ENCODE measurements around the gene PSMB5.

PSMB5 gene

DNA sequence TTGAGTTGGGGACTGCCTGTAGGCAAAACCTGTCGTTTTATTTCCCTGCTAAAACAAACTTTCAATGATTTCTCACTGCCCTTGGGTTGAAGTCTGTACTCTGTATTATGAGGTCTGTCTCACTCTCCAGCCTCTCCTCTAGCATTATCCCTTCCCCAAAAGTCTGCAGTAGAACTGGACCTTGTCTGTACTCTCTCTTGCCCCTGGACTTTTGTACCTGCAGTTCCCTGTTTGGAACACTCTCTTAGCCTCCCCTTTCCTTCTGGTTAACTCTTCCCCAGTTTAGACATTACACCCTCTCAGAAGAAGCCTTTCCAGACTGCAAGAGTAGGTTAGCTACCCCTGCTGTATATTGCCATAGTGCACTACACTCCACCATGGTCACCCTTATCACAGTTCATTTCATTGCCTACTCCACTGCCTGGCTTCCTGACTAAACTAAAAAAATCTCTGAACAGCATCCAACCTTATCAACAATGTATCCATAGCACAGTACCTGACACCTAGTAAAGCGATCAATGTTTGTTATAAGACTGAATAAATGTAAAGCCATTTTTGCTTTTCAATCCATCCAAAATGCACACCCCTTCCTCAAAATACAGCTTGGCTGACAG lies 48.7 kb downstream of the PSMB5 start:
- DNase-seq: no peak

DNA sequence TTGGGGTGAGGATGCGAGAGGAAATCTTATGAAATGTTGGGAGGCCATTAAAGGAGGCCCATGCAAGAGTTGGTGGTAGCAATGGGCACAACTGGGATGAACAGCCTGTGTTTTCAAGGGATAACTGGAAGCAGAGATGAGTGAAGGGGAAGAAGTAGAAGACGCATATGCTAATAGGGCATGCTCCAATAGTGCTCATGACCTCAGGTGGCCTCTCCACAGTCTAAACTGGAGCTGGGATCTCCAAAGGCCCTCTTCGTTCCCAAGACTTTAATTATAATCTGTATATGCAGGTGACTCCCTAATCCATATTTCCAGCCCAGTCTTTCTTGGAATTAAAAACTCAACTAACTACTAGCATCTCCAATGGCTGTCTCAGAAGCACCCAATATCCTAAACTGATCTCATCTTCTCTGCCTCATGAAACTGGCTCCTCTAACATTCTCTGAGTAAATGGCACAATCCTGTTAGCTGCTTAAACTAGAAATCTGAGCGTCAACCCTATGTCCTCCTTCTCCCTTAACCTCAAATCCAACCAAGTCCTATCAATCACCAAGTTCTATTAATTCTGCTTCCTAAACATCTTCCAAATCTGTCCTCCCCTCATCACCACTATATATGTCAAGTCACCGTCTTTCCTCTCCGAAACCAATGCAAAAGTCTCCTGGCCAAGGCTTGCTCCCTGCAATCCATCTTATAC lies 49.6 kb downstream of the PSMB5 start:
- DNase-seq: no peak

DNA sequence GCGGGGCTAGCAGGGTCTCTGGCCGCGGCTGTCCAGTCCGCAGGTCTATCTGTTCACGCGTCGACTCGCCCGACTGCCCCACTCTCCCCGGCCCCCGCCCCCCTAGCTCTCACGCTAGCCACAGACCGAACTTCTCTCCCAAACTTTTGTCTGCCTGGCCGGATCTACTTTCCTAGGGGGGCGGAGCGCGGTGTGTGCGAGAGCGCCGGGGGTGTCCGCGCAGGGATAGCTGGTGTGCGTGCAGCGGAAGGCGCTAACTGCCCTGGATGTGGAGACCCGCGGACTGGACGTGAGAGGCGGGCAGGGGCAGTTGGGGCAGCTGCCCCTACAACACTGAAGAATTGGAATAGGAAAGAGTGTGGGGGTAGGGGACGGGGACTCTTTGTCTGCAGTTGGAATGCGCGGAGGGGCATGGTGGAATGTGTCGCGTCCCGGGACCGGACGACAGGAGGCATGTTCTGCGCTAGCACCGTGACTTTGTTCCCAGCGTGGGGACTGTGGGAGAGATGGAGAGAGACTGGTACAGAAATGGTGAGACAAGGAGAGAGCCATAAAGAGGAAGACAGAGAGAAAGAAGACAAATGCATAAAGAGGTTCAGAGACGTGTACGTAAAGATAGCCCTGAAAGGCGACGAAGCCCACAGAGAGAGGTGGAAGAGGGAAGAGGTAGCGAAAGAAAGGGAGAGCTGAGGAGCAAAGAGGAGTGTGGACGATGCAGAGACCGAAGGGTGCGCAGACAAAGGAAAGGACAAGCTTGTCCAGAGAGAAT lies 52.0 kb downstream of the PSMB5 start, which contains the start of gene AJUBA:
TSS of gene AJUBA (minus strand) at position 75 of the 769 bp plus-strand sequence. CDS start 285 bp downstream, outside the sequence.
- peak; percentile 53 for DNase-seq

DNA sequence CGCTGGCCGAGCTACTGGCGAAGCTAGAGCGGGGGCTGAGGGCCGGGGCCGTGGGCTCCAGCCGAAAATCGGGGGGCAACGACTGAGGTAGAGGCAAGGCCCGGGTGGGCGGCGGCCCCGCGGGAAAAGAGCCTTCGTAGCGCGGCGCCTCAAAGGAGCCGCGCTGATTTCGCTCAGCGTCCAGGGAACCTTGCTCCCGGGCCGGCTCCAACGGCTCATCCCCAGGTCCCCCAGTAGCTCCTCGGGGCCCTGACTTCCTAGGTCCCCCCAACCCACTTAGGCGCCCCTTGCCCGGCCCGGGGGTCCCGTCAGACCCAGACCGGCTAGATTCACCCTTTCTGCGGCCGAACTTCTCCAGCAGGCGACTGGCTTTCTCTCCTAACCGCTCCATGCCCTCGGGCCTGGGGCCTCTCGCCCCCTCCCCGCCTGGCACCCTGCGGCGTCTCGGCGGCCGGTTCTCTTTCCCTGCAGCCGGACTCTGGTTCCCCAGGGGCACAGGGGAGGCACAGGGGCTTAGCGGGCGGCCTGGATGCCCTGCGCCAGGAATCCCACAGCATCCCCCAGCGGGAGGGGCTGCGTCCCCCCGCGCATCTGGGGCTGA lies 52.7 kb downstream of the PSMB5 start:
- no peak for DNase-seq

DNA sequence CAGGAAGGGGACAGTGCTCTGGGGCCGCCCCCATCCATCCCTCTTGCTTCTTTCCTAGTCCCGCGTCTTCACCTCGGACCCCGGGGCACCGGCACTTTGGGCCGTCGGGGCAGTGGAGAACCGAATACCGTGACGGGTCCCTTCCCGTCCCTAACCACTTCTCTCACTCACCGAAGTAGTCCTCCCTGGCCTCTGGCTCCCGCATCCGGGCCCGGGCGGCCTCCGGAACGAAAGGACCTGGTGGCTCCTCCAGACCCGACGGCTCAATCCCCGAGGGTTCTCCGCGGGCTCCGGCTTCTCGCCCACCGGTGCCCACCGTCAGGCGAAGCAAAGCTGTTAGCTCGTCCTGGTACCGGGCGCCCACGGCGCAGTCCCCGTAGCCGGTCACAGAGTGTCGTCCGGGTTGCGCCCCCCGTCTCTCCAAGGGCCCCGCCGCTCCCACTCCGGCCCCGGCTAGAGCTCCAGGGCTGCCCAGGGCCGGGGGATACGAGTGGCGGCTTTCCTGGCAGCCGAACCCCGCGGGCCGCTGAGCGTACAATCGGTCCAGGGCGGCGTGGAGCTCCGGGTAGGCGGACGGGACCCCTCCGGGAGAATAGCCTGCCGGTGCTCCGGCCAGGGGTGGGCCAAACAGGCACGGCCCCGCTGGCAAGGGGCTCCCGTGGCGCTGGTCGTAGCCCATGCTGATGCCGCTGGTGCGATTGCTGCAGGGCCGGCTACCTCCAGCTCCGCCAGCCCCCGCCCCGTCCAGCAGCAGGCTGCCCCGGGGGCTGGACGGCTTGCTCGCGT lies 53.4 kb downstream of the PSMB5 start:
- no peak for DNase-seq

DNA sequence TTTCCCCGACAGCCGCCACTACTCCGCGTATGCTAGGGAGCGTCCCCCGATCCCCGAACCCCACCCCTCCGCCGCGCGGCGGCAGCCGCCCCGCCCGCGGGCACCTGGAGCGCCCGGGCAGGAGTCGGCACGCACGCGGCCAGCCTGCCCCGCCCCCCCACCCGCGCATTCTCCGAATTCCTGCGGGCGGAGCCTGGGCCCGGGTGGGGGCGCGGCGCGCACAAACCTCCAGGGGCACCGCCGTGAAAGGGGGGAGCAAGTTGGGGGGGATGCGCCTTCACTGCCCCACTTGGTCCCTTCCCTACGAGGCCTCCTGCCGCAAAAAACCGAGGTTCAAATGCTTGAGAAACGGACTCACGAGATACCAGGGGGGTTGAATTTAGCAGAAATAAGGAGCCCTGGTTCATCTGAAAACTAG lies 54.0 kb downstream of the PSMB5 start:
- DNase-seq: no peak

DNA sequence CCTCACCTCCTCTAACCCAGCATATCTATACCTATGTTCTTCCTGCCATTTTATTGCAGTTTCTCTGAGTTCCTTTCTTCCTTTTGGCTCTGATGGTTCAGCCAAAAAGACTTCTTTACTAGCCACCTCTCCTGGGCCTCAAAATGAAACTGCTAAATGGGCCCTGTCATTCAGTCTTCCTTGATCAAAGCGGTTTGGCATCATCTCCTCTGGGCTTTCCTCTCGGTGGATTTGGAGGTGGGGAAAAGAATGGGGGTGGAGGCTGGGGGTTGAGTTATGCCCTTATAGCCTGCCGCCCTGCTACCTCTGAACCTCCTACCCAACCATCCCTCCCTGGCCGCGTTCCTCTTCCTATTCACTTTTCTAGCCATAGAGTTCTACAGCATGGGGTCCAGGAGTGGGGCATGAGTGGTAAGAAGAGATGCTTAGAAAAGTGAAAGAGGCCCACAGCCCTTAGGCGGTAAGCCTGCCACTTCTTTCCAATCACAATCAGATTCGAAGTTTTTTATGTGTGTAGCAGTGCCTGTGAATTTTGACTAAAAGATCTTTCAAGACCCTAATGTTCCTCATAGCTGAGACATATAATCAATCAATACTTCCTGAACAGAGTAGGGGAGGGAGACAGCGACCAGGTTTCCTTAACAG lies 54.8 kb downstream of the PSMB5 start:
- no peak for DNase-seq

DNA sequence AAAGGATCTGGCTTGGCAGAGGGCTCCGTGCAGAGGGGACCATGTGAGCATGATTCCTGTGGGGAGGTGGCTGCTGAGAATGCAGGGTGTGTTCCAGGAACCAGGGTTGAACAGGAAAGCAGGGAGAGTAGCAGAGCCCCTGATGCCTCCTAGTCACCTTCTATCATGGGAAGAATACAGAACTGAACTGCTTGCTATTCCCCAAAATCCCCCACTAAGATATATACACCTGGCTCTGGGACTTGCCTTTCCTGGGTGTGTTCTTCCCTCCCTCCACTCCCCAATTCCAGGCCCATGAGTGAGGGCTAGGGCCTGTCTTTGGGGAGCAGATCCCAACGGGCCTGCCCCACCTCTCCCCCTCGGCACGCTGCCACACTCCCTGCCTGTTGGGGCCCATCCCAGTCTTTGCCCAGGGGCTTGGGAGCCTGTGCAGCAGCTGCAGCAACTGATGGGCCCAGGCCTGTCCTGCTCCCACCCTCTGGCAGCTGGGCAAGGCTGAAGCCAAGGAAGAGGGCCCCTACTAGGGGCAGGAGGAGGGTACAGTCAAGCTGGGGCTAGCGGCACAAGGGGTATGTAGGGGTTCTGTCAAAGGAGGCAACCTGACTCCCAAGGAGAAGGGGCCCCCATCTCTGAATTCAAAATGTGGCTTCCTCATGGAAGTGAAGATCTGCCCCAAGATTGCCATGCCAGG lies 55.6 kb downstream of the PSMB5 start:
- no peak for DNase-seq

DNA sequence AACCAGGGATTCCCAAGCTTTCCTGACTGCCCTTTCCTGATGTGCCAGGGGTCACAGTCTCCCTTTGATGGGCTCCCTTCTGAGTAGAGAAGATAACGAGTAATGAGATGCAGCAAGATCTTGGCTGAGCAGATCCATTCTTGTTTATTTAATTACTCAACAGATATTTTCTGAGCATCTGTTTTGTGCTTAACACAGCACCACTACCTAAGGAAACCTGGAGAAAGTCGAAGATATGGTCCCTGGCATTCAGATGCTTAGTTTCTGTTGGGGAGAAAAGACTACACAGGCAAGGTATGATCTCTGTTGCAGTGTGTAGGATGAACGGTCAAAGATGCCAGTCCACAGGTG lies 56.2 kb downstream of the PSMB5 start:
- DNase-seq: no peak

DNA sequence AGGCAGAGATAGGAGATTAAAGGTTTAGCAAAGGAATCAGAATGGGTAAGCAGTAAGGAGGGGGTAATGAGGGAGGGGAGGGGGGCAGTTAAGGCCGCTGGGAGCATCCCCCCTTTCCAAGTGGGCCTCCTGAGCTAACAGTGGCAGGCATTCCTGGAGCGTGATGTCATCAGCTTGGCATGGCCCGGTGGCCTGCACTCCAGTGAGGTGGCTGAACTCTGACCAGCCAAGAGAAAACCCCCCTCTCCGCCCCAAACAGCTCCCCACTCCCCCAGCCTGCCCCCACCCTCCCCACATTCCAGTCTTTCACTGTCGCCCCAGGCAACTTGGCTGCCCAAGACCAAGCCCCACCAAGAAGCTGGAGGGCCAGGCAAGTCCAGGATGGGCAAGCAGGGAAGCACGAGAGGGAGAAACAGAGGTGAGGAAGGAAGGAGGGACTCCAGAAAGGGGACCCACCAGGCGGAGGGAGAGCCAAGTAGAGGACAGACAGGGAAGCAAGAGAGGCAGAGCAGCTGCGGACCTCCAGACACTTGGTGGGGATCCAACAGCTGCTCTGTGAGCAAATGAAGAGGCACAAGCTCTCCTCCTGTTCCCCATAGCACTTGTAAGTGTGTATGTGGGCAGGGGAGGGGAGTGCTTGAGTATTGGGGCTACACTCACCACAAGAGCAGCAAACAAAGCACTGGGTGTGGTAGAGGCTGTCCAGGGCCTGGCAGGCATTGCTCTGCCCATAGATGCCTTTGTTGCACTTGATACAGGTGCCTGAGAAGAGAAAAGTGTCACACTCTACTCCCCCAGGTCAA lies 56.8 kb downstream of the PSMB5 start:
- no peak for DNase-seq

DNA sequence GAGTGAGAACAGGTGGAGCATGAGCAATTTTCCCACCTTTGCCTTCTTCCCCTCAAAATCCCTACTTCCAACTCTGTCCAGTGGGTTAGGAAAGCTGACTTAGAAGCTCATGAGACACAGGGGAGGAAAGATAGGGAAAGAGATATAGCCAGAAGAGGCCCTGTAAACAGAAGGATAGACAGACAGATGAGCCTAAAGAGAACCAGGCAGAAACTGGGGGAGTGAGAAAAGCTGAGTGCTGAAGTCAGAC lies 57.3 kb downstream of the PSMB5 start:
- no peak for DNase-seq

DNA sequence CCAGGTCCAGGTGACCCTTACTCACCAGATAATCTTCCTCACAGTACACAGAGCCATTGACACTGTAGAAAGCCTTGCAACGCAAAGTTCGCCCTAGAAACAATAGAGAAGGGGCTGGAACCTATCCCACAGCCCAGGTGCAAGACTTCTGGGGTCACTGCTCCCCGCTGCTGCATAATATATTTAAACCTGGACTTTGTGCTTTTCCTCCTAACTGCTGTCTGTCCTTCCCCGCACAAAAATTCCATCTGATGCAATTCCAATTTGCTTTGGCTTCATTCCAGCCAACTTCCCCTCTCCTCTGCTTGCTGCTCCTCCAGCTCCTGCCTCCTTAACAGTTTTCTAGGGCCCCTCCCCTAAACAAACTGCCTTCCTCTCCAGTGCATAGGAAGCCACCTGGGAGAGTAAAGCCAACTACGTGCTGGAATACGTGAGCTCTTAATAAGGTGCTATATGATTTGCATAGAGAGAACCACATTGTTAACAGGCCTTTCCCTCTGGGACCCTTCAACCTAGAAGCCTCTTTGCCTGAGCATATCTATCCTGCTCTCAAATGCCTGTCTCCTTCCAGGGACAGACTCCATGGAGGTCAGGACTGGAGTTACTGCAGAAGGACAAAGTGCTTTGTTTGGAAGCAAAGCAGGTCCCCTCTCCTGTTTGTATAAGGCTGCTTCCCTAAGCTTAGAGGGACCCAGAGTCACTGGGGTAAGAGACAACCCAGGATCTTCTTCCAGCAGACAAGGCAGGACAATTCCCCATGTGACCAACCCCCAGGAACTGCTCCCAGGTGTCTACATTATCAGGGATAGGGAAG lies 57.9 kb downstream of the PSMB5 start:
- DNase-seq: no peak
